HepG2 (cell line): ENCODE measurements around the gene BHMT. TPM values are rescaled to one million over a fixed set of nuclear protein-coding genes. Genes with fewer than 3 reads are reported as not detected.

Source experiments
- ATAC-seq: fragments of 200-7000 bp; cut with Tn5 transposase; 3 replicates; pipeline ENCODE4 v1.9.1; 2020; ENCODE audit warnings: mild to moderate bottlenecking, moderate library complexity
- BruUV-seq: library from RNA; stranded (reverse); fragments of 400-500 nt; replicated peaks from 2 replicates; lab custom pipeline; 2021; lab: Mats Ljungman, UMichigan
- CTCF ChIA-PET: fragments of 300-600 bp; formaldehyde crosslinking; extraction: SDS; loops from one replicate; lab custom pipeline; 2021; ENCODE audit warnings: low total read pairs, inconsistent platforms, low intra/inter-chr PET ratio; lab: Yijun Ruan, JAX
- POLR2A ChIA-PET: fragments of 350-600 bp; sonication (Branson Sonifier 250); formaldehyde crosslinking; loops from one replicate; lab custom pipeline; 2020; ENCODE audit warnings: antibody characterized with exemption, inconsistent platforms; lab: Yijun Ruan, JAX
- DNase-seq: peaks from one replicate; pipeline ENCODE4 v3.0.0-alpha.2; 2015; ENCODE audit warnings: low spot score
- FAIRE-seq: peaks from 3 replicates; lab custom pipeline; 2011; peaks lifted over from hg19 to GRCh38; lab: Jason Lieb, UNC
- H2AFZ ChIP-seq: one replicate; pipeline ENCODE4 v1.6.1; 2011; ENCODE audit warnings: low read length, inconsistent platforms
- H3K27ac ChIP-seq: fragments of 300-600 bp; 3 replicates; pipeline ENCODE4 v1.8.0; 2011; ENCODE audit warnings: mixed run types, mild to moderate bottlenecking, mixed read lengths, low read length, inconsistent platforms; ENCODE audit not compliant: insufficient read depth; ENCODE audit errors: extremely low read length
- H3K27me3 ChIP-seq, 2 experiments: fragments of 200-600 bp in 1 of 2; 2 replicates in 1 of 2; 3 replicates in 1 of 2; pipeline versions ENCODE4 v1.6.0 to v1.8.0; 2011; ENCODE audit warnings: low read length in 2 of 2, mild to moderate bottlenecking in 2 of 2, moderate library complexity in 2 of 2, inconsistent platforms in 1 of 2; ENCODE audit not compliant: insufficient read depth in 2 of 2, control insufficient read depth in 1 of 2
- H3K36me3 ChIP-seq, 2 experiments: fragments of 200-600 bp in 1 of 2; replicated peaks in 1 of 2; 2 replicates in 1 of 2; 3 replicates in 1 of 2; pipeline versions ENCODE4 v1.5.1 to v1.8.0; 2011; ENCODE audit warnings: low read length in 2 of 2, inconsistent platforms in 1 of 2; ENCODE audit not compliant: insufficient read depth in 2 of 2, control insufficient read depth in 1 of 2
- H3K4me1 ChIP-seq: 2 replicates; pipeline ENCODE4 v1.5.1; 2012; ENCODE audit warnings: low read length, inconsistent platforms; ENCODE audit not compliant: insufficient read depth
- H3K4me2 ChIP-seq: 2 replicates; pipeline ENCODE4 v1.6.0; 2011; ENCODE audit warnings: low read depth, low read length, inconsistent platforms
- H3K4me3 ChIP-seq, 3 experiments: fragments of 200-600 bp in 1 of 3; sonication (generic), shearing (Covaris generic) in 1 of 3; replicated peaks in 1 of 3; 2 replicates each; pipeline ENCODE4 v1.5.1; 2011 to 2016; ENCODE audit warnings: low read length in 3 of 3, inconsistent platforms in 2 of 3, low read depth in 2 of 3, mild to moderate bottlenecking in 2 of 3, control low read depth in 1 of 3, mixed read lengths in 1 of 3; ENCODE audit not compliant: insufficient read depth in 1 of 3
- H3K79me2 ChIP-seq: one replicate; pipeline ENCODE4 v1.6.1; 2011; ENCODE audit warnings: low read length, inconsistent platforms; ENCODE audit not compliant: insufficient read depth
- H3K9ac ChIP-seq: 2 replicates; pipeline ENCODE4 v1.6.0; 2011; ENCODE audit warnings: mild to moderate bottlenecking, low read depth, low read length, inconsistent platforms; ENCODE audit not compliant: insufficient read depth
- H3K9me3 ChIP-seq: 2 replicates; pipeline ENCODE4 v1.5.1; 2012; ENCODE audit warnings: mild to moderate bottlenecking, low read length
- H4K20me1 ChIP-seq: 2 replicates; pipeline ENCODE4 v1.6.0; 2011; ENCODE audit warnings: inconsistent platforms, mild to moderate bottlenecking, low read length, moderate library complexity; ENCODE audit not compliant: insufficient read depth
- AHDC1 ChIP-seq: sonication (generic); formaldehyde crosslinking; IDR thresholded peaks from 2 replicates; pipeline ENCODE4 v1.5.1; 2020; ENCODE audit warnings: mild to moderate bottlenecking, missing genetic modification reagents, borderline replicate concordance
- HIVEP1 ChIP-seq: sonication (generic); formaldehyde crosslinking; IDR thresholded peaks from 2 replicates; pipeline ENCODE4 v1.4.0; 2020; ENCODE audit warnings: mild to moderate bottlenecking, missing genetic modification reagents
- NR1H2 ChIP-seq: sonication (generic); formaldehyde crosslinking; IDR thresholded peaks from 2 replicates; pipeline ENCODE4 v1.8.1; 2022; ENCODE audit warnings: low read depth, missing genetic modification reagents, borderline replicate concordance
- NR2F2 ChIP-seq: IDR thresholded peaks from 2 replicates; pipeline ENCODE4 v1.6.1; 2012; ENCODE audit warnings: low read depth, inconsistent platforms, borderline replicate concordance
- SETDB1 ChIP-seq: sonication (generic); formaldehyde crosslinking; IDR thresholded peaks from 2 replicates; pipeline ENCODE4 v1.5.1; 2020; ENCODE audit warnings: missing genetic modification reagents, mild to moderate bottlenecking, borderline replicate concordance
- THRA ChIP-seq: sonication (generic); formaldehyde crosslinking; IDR thresholded peaks from 2 replicates; pipeline ENCODE4 v1.4.0; 2020; ENCODE audit warnings: missing genetic modification reagents, borderline replicate concordance
- YEATS2 ChIP-seq: sonication (generic); formaldehyde crosslinking; IDR thresholded peaks from 2 replicates; pipeline ENCODE4 v1.4.0; 2020; ENCODE audit warnings: missing genetic modification reagents, borderline replicate concordance
- YEATS4 ChIP-seq: sonication (generic); formaldehyde crosslinking; IDR thresholded peaks from 2 replicates; pipeline ENCODE4 v1.4.0; 2020; ENCODE audit warnings: missing genetic modification reagents, borderline replicate concordance
- ZBTB10 ChIP-seq: sonication (generic); formaldehyde crosslinking; IDR thresholded peaks from 2 replicates; pipeline ENCODE4 v1.4.0; 2020; ENCODE audit warnings: missing genetic modification reagents, borderline replicate concordance
- ZGPAT ChIP-seq: IDR thresholded peaks from 2 replicates; pipeline ENCODE4 v1.6.1; 2016; ENCODE audit warnings: mild to moderate bottlenecking
- ZNF747 ChIP-seq: sonication (generic); formaldehyde crosslinking; IDR thresholded peaks from 2 replicates; pipeline ENCODE4 v1.8.1; 2023; ENCODE audit warnings: missing genetic modification reagents, mild to moderate bottlenecking, borderline replicate concordance
- WGBS: methylation state at CpG from one replicate; pipeline ENCODE4 v1.1.6; 2017; ENCODE audit warnings: low lambda C conversion rate; 5-methylcytosine and 5-hydroxymethylcytosine counted together
- in situ Hi-C: cut with HindIII; loops from 2 replicates; pipeline ENCODE4 v1.10.0; 2017; ENCODE audit warnings: low pct_unique_long_range_greater_than_20kb; ENCODE audit not compliant: extremely low pct_ligation_motif_present
- intact Hi-C: fragments of 100-400 bp; cut with micrococcal nuclease; formaldehyde crosslinking; loops from one replicate; pipeline ENCODE4 v1.10.0; 2022; ENCODE audit not compliant: unreplicated experiment
- polyA plus RNA-seq, 8 experiments: library from polyadenylated mRNA; depleted of rRNA in 3 of 8; stranded (reverse) in 7 of 8; unstranded in 1 of 8; fragments of >200 nt; fragmentation: Illumina TruSeq in 4 of 8; extraction: Trizol in 4 of 8; gene quantifications; 2 replicates each; pipeline versions ENCODE4 v1.2.1 to v1.2.3, GENCODE V29; 2011 to 2016; ENCODE audit warnings: low read depth in 4 of 8, missing spikeins in 1 of 8, mixed read lengths in 1 of 8; ENCODE audit not compliant: insufficient read depth in 1 of 8
- total RNA-seq, 5 experiments: library from RNA; depleted of rRNA; stranded (reverse); fragments of >200 nt; fragmentation: Illumina TruSeq; extraction: Trizol; gene quantifications; 2 replicates each; pipeline ENCODE4 v1.2.3, GENCODE V29; 2016; ENCODE audit warnings: low read depth in 1 of 5

Gene BHMT
- total and polyA plus RNA-seq, 2 of the 13 experiments (the other 11 are each of a cell fraction or from before 2014, with no cell fraction given) = 0.40 to 6.4 TPM

- no peak overlapping the region for H2AFZ ChIP-seq
- no peaks in the 10 kb centered on the region for H3K79me2 ChIP-seq
- H3K4me2 ChIP-seq = no peak overlapping the region
- DNase-seq (no peak), ATAC-seq (peak; percentile 45; the same call in 2 of the 3 replicates), FAIRE-seq (no peak)
- CTCF ChIA-PET = no interaction called here
- H3K36me3 ChIP-seq = peaks cover 0 to 7% of the 10 kb centered on the region in 2 experiments; a peak in 1 of 5 replicates
- 93% methylated on average over 11 of the region's 11 CpGs for WGBS
- no peak overlapping the region for H3K4me3 ChIP-seq
- H3K4me1 ChIP-seq = peaks cover 35% of the 10 kb centered on the region
- intact Hi-C loops = no loop called here
- no peak overlapping the region for H3K27ac ChIP-seq
- in situ Hi-C loops = no loop called here
- POLR2A ChIA-PET = no interaction called here
- no TSS peak for BruUV-seq
- H3K9ac ChIP-seq = no peak overlapping the region
- no peaks in the 10 kb centered on the region for H3K9me3 ChIP-seq
- H3K27me3 ChIP-seq = no peaks in the 10 kb centered on the region
- no peaks in the 10 kb centered on the region for H4K20me1 ChIP-seq
- TF ChIP-seq AHDC1 (CRISPR knock-in tag) (no peak), THRA (CRISPR knock-in tag) (no peak), ZBTB10 (no peak), HIVEP1 (CRISPR knock-in tag) (no peak), NR2F2 (no peak), ZNF747 (no peak), YEATS2 (CRISPR knock-in tag) (no peak), SETDB1 (no peak), YEATS4 (CRISPR knock-in tag) (no peak), NR1H2 (CRISPR knock-in tag) (no peak), ZGPAT (no peak)
These were observed 35.8 kb upstream of the BHMT start for GRCh38 chr5:79075646-79076426.
